SK-N-SH (cell line): Measurements from ENCODE around the gene GSK3B. TPM values are rescaled to one million over a fixed set of nuclear protein-coding genes. Genes with fewer than 3 reads are reported as not detected.

Source experiments
- CTCF ChIA-PET: fragments of 300-600, 350-600 bp; formaldehyde crosslinking; extraction: SDS; loops from one replicate; lab custom pipeline; 2021; lab: Yijun Ruan, JAX
- POLR2A ChIA-PET: fragments of 350-600 bp; sonication (Branson Sonifier 250); formaldehyde crosslinking; extraction: SDS; loops from one replicate; lab custom pipeline; 2020; ENCODE audit warnings: antibody characterized with exemption, inconsistent platforms; lab: Yijun Ruan, JAX
- DNase-seq: peaks from one replicate; pipeline ENCODE4 v3.0.0; 2012
- H2AFZ ChIP-seq: fragments of 200-600 bp; sonication (generic); 2 replicates; pipeline ENCODE4 v1.8.1; 2016; ENCODE audit warnings: antibody characterized with exemption, mild to moderate bottlenecking, low read depth
- H3F3A ChIP-seq: fragments of 200-600 bp; sonication (generic); replicated peaks from 2 replicates; pipeline ENCODE3; 2016; ENCODE audit warnings: antibody characterized with exemption, mild to moderate bottlenecking; ENCODE audit not compliant: insufficient read depth
- H3K27ac ChIP-seq, 2 experiments: fragments of 200-500 bp in 1 of 2; fragments of 200-600 bp in 1 of 2; sonication (Bioruptor generic) in 1 of 2; sonication (generic), shearing (Covaris generic) in 1 of 2; 2 replicates each; pipeline versions ENCODE4 v1.5.1 to v1.6.1; 2014 to 2016; ENCODE audit warnings: low read depth in 2 of 2, inconsistent platforms in 1 of 2, low read length in 1 of 2, mild to moderate bottlenecking in 1 of 2, mixed read lengths in 1 of 2
- H3K27me3 ChIP-seq: fragments of 200-600 bp; sonication (generic), shearing (Covaris generic); 2 replicates; pipeline ENCODE4 v1.6.1; 2016; ENCODE audit warnings: mixed run types; ENCODE audit not compliant: insufficient read depth
- H3K36me3 ChIP-seq, 2 experiments: fragments of 200-500 bp in 1 of 2; fragments of 200-600 bp in 1 of 2; sonication (Bioruptor generic) in 1 of 2; sonication (generic) in 1 of 2; replicated peaks in 1 of 2; 2 replicates each; pipeline versions ENCODE3 to v1.5.1; 2014 to 2016; ENCODE audit warnings: low read length in 1 of 2, mild to moderate bottlenecking in 1 of 2; ENCODE audit not compliant: insufficient read depth in 2 of 2, control insufficient read depth in 1 of 2
- H3K4me1 ChIP-seq, 2 experiments: fragments of 200-500 bp in 1 of 2; fragments of 200-600 bp in 1 of 2; sonication (Bioruptor generic) in 1 of 2; sonication (generic), shearing (Covaris generic) in 1 of 2; 2 replicates each; pipeline versions ENCODE4 v1.5.1 to v1.6.1; 2014 to 2016; ENCODE audit warnings: low read depth in 1 of 2, low read length in 1 of 2, mixed run types in 1 of 2; ENCODE audit not compliant: insufficient read depth in 2 of 2, control insufficient read depth in 1 of 2
- H3K4me2 ChIP-seq: fragments of 200-600 bp; sonication (generic), shearing (Covaris generic); 2 replicates; pipeline ENCODE4 v1.6.1; 2017; ENCODE audit warnings: mixed run types
- H3K4me3 ChIP-seq, 2 experiments: fragments of 200-500 bp in 1 of 2; fragments of 200-600 bp in 1 of 2; sonication (Bioruptor generic) in 1 of 2; sonication (generic), shearing (Covaris generic) in 1 of 2; 2 replicates each; pipeline versions ENCODE4 v1.5.1 to v1.8.1; 2014 to 2016; ENCODE audit warnings: low read depth in 2 of 2, inconsistent platforms in 1 of 2, low read length in 1 of 2, mild to moderate bottlenecking in 1 of 2, mixed read lengths in 1 of 2, moderate library complexity in 1 of 2
- H3K79me2 ChIP-seq: fragments of 200-600 bp; sonication (generic); 2 replicates; pipeline ENCODE4 v1.8.1; 2017; ENCODE audit warnings: mild to moderate bottlenecking; ENCODE audit not compliant: insufficient read depth
- H3K9ac ChIP-seq: fragments of 200-600 bp; sonication (generic); 2 replicates; pipeline ENCODE4 v1.6.1; 2017; ENCODE audit warnings: mixed run types
- H3K9me2 ChIP-seq: fragments of 200-600 bp; sonication (generic); 2 replicates; pipeline ENCODE4 v1.6.1; 2017; ENCODE audit warnings: mixed run types
- H3K9me3 ChIP-seq: fragments of 200-600 bp; sonication (generic); 2 replicates; pipeline ENCODE4 v1.6.1; 2017; ENCODE audit warnings: mixed run types, mild to moderate bottlenecking, moderate library complexity
- H4K20me1 ChIP-seq: fragments of 200-600 bp; sonication (generic); 2 replicates; pipeline ENCODE4 v1.6.1; 2017; ENCODE audit warnings: mild to moderate bottlenecking, mixed run types; ENCODE audit not compliant: insufficient read depth
- EZH2phosphoT487 ChIP-seq: fragments of 200-600 bp; sonication (generic); IDR thresholded peaks from 2 replicates; pipeline ENCODE4 v1.6.1; 2017; ENCODE audit warnings: low read depth, mixed run types, mild to moderate bottlenecking, antibody characterized with exemption, moderate library complexity, borderline replicate concordance
- FOSL2 ChIP-seq: IDR thresholded peaks from 2 replicates; pipeline ENCODE4 v1.4.0; 2012; ENCODE audit warnings: low read depth, mild to moderate bottlenecking, moderate library complexity, borderline replicate concordance
- FOXM1 ChIP-seq: IDR thresholded peaks from 2 replicates; pipeline ENCODE4 v1.4.0; 2012; ENCODE audit warnings: low read depth, mild to moderate bottlenecking
- GABPA ChIP-seq: IDR thresholded peaks from 2 replicates; pipeline ENCODE4 v1.4.0; 2012; ENCODE audit warnings: low read depth, mild to moderate bottlenecking
- MAX ChIP-seq: IDR thresholded peaks from 2 replicates; pipeline ENCODE4 v1.4.0; 2012; ENCODE audit warnings: low read depth
- MEF2A ChIP-seq: IDR thresholded peaks from 2 replicates; pipeline ENCODE4 v1.4.0; 2012; ENCODE audit warnings: low read depth, borderline replicate concordance
- MXI1 ChIP-seq: IDR thresholded peaks from 2 replicates; pipeline ENCODE4 v1.6.1; 2012; ENCODE audit warnings: mild to moderate bottlenecking, low read depth, low read length, improper control_type of control experiment
- NFIC ChIP-seq: IDR thresholded peaks from 2 replicates; pipeline ENCODE4 v1.4.0; 2012; ENCODE audit warnings: borderline replicate concordance
- NRF1 ChIP-seq: IDR thresholded peaks from 2 replicates; pipeline ENCODE4 v1.6.1; 2012; ENCODE audit warnings: low read depth, mild to moderate bottlenecking, low read length
- POLR2AphosphoS5 ChIP-seq: IDR thresholded peaks from 2 replicates; pipeline ENCODE4 v1.6.1; 2012; ENCODE audit warnings: low read depth, low read length
- RFX5 ChIP-seq: IDR thresholded peaks from 2 replicates; pipeline ENCODE4 v1.6.1; 2012; ENCODE audit warnings: mild to moderate bottlenecking, improper control_type of control experiment, low read length
- RXRA ChIP-seq: IDR thresholded peaks from 2 replicates; pipeline ENCODE4 v1.4.0; 2012; ENCODE audit warnings: low read depth, mild to moderate bottlenecking, borderline replicate concordance
- USF2 ChIP-seq: fragments of 150-350 bp; IDR thresholded peaks from 2 replicates; pipeline ENCODE4 v1.6.1; 2017; ENCODE audit warnings: antibody characterized with exemption, low read length, low read depth, borderline replicate concordance
- YY1 ChIP-seq: IDR thresholded peaks from 2 replicates; pipeline ENCODE4 v1.4.0; 2012; ENCODE audit warnings: low read depth, mild to moderate bottlenecking
- ZBTB33 ChIP-seq: IDR thresholded peaks from 2 replicates; pipeline ENCODE4 v1.4.0; 2012; ENCODE audit warnings: low read depth, borderline replicate concordance
- WGBS: methylation state at CpG from one replicate; pipeline ENCODE4 v1.1.6; 2017; ENCODE audit warnings: low lambda C conversion rate; 5-methylcytosine and 5-hydroxymethylcytosine counted together
- polyA plus RNA-seq, 3 experiments: library from polyadenylated mRNA; depleted of rRNA; stranded (reverse); fragments of >200 nt; gene quantifications; 2 replicates each; pipeline ENCODE4 v1.2.3, GENCODE V29; 2012

GSK3B gene
- polyA plus RNA-seq, 1 of the 3 experiments (the other 2 are of a cell fraction): 15.9 TPM

DNA sequence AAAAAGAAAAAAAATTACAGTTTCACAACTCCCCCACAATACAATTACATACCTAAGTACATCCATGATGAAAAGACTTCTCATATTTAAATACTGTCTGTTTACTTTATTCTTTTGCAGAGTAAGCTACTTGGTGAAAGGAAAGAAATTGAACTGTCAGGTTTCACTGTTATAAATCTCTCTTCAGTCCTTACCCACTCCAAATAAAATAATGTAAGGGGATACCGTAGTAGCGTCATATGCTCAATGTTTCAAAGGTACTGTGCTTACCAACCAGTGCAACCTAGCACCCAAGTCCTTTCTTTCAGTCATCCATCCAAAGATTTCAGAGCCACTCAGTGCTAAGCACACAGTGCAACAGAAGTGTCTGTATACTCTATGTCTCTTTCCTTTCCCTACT, 13.4 kb downstream of the GSK3B start:
- no peak for DNase-seq
- ChIA-PET POLR2A (no interaction called here), CTCF (no interaction called here)
- no peaks in the 10 kb centered on the region; a peak in 1 of 4 replicates for H3K4me1 ChIP-seq
- no peaks in the 10 kb centered on the region for H3K27me3 ChIP-seq
- peaks cover 93% of the 10 kb centered on the region for H4K20me1 ChIP-seq
- H3K36me3 ChIP-seq: peaks cover 0 to 4% of the 10 kb centered on the region in 2 experiments
- H3K4me2 ChIP-seq: no peak overlapping the region
- 93% methylated on average over 2 of the region's 2 CpGs for WGBS
- peaks cover 99% of the 10 kb centered on the region for H3K79me2 ChIP-seq
- H3K27ac ChIP-seq: no peak overlapping the region
- no peak overlapping the region for H2AFZ ChIP-seq
- no peak overlapping the region for H3K9ac ChIP-seq
- H3F3A ChIP-seq: peaks cover 12% of the 10 kb centered on the region
- H3K9me2 ChIP-seq: no peaks in the 10 kb centered on the region
- H3K9me3 ChIP-seq: no peaks in the 10 kb centered on the region
- no peak for TF ChIP-seq MAX
- no peak for TF ChIP-seq ZBTB33
- no peak for TF ChIP-seq GABPA
- TF ChIP-seq USF2: no peak
- no peak overlapping the region for H3K4me3 ChIP-seq

GRCh38 chr3:120077731-120078130, 16.5 kb downstream of the GSK3B start:
- no peaks in the 10 kb centered on the region for H3K9me2 ChIP-seq
- H2AFZ ChIP-seq: no peak overlapping the region
- H3K79me2 ChIP-seq: peaks cover 100% of the 10 kb centered on the region
- H3K36me3 ChIP-seq: peaks cover 0 to 12% of the 10 kb centered on the region in 2 experiments
- DNase-seq: no peak
- no peaks in the 10 kb centered on the region for H3K4me1 ChIP-seq
- ChIA-PET POLR2A (interaction anchor here (1.1 kb wide), 1 partner anchor 17 kb away, joined by 3 read pairs; the partner anchor contains the start of gene GSK3B), CTCF (interaction anchor here (1.2 to 1.4 kb wide), 2 partner anchors 25 to 186 kb away, joined by 3 to 5 read pairs; no protein-coding TSS in a partner anchor)
- H3K27me3 ChIP-seq: no peaks in the 10 kb centered on the region
- no peak overlapping the region for H3K4me3 ChIP-seq
- H3K27ac ChIP-seq: peak overlapping the region in 1 of 2 experiments; percentile 16; a peak in 1 of 4 replicates
- H3K9me3 ChIP-seq: no peaks in the 10 kb centered on the region
- peaks cover 8% of the 10 kb centered on the region for H3F3A ChIP-seq
- peaks cover 95% of the 10 kb centered on the region for H4K20me1 ChIP-seq
- no peak for TF ChIP-seq MXI1
- no peak for TF ChIP-seq RXRA
- no peak for TF ChIP-seq POLR2AphosphoS5
- TF ChIP-seq RFX5: no peak
- TF ChIP-seq YY1: no peak
- no peak for TF ChIP-seq USF2
- no peak for TF ChIP-seq GABPA
- TF ChIP-seq FOXM1: no peak
- TF ChIP-seq FOSL2: no peak
- no peak for TF ChIP-seq EZH2phosphoT487
- TF ChIP-seq NRF1: no peak
- TF ChIP-seq NFIC: no peak
- no peak for TF ChIP-seq MEF2A
- no peak overlapping the region for H3K4me2 ChIP-seq
- WGBS: 66% methylated on average over 2 of the region's 2 CpGs
- no peak overlapping the region for H3K9ac ChIP-seq
